Left hindlimb (tissue), 1 donor: Measurements from ENCODE around the gene FSIP1.
"Not testable (repeated sequence)": the region's sequence is repeated elsewhere in the genome, so short reads cannot be mapped to it uniquely, and the experiment has no call there.

Experiments used
- DNase-seq: peaks from one replicate; pipeline ENCODE4 v3.0.0-alpha.2; 2018

FSIP1 gene

DNA sequence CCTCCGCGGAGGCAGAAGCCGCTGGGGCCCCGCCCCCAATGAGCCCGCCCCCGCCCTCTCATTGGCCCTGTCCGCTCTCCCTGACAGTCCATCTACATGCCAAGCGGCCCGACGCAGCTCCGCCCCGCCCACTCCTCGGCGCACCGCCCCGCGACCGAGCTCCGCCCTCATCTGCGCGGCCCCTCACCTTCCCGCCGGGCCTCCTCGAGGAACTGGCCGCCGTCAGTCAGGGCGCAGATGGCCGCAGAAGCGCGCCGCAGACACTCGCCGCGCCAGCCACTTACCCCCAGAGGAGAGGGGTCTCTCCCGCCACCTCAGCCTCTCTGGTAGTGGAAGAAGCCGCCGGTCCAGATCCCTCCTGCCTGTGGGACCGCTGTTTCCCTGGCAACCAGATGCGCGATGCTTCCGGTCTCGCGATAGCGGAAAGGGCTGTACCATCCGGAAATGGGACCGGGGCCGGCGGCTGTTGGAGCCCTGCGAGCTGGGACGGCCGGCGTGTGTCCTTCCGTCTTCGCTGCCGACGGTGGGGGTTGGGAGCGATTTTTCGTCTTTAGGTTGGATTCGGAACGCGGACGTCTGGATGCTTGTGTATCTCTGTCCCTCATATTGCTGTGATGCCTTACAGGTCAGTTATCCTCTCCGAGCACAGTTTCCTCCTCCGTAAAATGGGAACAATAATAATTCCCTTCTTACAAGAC is at the start of gene FSIP1:
Gene FSIP1, minus strand, starts transcription at position 401 of the 698 bp plus-strand sequence. CDS start 6,317 bp downstream, outside the sequence.
- DNase-seq = peak; percentile 97

DNA sequence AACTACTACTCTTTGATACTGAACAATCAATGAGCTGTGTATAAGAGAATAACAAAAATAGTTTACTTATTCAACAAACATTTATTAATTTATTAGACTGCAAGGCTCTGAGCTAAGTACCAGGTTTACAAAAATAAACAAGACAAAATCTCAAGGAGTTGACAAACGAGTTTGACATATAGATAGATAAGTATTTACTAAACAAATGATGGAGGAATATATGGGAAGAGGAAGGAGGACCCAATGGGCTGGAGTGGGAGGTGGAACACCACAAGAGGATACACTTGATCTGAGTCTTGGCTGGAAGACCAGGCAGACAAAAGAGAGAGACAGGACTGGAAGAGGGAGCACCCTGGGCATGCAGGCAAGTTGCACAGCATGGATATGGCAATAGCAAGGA is 47.5 kb upstream of the FSIP1 start:
- no peak for DNase-seq

DNA sequence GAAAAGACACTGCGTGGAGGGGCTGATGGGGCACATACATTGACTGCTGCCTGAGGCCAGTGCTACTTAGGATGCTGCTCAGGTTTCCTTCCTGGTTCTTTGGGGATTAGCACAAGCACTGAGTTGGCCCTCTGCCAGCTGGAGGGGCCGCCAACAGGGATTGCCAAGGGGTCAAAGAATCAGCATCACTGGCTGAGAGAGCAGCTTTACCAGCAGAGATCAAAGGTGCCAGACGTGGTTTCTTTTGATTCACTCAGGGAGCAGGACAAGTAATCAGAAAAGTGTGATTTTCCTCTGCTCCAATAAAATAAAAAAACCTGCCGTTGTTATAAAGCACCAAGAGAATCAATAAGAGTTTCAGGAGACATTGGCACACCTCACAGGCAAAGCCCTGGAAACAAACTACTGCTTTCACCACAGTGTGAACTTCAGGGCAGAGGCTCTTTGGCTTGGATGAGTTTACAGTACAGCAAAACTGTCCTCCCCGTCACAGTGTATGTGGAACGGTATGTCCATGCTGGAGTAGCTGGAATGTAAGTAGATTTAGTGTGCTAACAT is 45.8 kb upstream of the FSIP1 start:
- peak; percentile 40 for DNase-seq

DNA sequence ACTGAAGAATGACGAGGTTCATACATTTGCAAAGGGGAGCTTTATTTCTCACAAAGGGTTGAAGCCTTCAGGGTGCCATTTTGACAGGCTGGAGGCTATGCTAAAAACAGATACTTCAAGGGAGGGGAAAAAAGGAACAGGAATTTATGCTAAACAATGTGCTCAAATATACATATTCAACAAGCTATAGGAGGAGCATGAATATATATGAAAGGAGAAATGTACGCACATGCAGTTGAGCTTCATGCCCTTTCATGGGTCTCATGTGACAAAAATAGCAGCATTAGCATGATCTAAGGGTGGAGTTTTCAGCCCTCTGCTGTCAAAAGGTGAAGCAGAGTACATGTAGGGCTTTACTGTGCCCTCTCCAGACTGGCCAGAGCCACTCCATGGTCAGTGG is 44.3 kb upstream of the FSIP1 start:
- no peak for DNase-seq

DNA sequence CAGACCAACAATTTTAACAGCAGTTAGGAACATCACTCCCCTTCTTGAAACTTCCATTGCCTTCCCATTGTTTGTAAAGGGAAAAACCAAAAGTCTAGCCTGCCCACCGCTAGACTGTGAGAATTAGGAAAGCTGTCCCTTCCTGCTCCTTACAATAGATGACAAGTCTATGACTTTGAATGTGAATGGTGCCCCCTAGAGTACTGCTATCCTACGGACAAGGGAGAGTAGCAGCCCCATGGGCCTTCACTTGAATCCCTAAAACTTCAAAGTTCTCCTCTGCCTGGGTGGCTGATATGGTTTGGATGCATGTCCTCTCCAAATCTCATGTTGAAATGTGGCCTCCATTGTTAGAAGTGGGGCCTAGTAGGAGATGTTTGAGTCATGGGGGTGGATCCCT is 41.0 kb upstream of the FSIP1 start:
- no peak for DNase-seq

DNA sequence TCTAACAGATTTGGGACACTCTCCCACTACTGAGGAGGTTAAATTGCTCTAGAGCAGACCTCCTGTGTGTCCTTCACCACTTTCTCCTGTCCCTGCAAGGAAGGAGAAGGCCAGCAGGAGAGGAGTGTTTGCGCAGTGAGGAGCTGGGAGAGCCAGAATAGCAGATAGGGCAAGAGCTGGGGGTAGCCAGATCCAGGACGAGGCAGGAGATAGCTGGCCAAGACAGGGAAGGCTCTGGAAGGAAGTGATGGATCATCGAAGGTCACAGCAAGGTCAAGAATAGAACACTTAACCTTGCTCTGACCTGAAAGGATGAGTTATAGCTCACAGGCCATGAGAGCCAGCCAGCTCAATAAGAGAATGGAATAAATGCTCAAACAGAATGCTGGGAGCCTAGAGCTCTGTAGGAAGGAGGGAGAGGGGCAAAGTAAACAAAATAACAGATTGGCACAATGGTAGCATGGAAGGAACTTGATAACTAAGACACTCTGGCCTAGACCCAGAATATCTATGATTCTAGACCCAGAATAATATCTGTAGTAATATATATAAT is 37.5 kb upstream of the FSIP1 start:
- no peak for DNase-seq

DNA sequence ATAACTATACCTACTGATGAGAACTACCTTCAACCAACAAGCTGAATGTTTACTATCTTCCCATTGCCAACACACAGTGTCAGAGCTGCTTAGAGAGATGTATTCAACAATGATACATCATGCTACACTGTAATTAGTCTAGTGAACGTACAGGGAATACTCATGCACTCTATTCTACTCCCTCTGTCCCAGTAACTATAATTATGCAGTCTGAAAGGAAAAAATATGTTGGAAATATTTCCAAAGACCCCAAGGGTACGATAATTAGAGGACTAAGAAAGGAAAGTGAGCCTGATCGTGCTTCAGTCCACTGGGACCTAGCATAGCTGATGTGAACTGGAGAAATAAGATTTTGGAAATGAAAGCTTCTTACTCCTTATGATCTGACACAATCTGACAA is 36.9 kb upstream of the FSIP1 start:
- no peak for DNase-seq

DNA sequence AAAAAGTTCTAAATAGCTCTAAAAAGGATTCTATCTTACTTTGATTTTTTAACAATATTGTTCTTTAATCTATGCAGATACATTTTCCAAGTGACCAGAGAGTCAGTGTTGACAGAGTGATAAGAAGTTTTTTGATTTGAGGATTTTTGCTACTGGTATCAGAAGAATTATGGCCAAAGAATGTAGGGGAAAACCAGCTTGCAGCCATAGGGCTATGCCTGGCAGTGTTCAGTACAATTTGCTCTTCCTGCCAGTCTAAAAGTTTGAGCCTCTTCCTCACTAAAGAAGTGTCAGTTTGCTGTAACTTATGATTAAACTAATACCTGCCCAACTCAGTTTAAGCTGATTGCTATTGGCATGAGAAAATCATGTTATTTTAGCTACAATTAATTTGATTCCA is 35.3 kb upstream of the FSIP1 start:
- DNase-seq = no peak

DNA sequence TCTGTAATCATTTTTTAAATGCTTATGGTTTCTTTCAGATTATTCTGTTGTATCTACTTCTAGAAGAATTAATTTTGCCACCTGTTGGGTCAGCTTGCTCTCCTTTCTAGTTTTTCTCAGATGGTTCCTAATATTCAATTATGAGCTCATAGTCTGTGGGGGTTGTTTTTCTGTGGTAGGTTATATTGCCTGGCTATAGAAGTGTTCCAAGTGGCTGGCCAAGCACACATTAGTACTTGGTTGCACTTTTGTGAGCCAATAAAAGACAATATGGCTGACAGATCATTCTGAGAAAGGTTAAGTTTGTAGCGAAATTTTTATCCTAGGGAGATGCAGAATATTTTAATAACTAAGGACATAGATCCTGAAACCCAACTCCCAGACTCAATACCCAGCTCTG is 31.8 kb upstream of the FSIP1 start:
- DNase-seq = no peak

DNA sequence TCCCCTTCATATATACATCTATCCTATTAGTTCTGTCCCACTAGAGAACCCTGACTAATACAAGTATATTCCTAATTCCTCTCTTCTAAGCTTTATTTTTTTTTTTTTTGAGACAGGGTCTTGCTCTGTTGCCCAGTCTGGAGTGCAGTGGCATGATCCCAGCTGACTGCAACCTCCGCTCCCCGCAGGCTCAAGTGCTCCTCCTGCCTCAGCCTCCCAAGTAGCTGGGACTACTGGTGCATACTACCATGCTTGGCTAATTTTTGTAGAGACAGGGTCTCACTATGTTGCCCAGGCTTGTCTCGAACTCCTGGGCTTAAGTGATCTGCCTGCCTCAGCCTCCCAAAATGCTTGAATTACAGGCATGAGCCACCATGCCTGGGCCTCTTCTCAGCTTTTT is 30.0 kb upstream of the FSIP1 start:
- not testable (repeated sequence) for DNase-seq

DNA sequence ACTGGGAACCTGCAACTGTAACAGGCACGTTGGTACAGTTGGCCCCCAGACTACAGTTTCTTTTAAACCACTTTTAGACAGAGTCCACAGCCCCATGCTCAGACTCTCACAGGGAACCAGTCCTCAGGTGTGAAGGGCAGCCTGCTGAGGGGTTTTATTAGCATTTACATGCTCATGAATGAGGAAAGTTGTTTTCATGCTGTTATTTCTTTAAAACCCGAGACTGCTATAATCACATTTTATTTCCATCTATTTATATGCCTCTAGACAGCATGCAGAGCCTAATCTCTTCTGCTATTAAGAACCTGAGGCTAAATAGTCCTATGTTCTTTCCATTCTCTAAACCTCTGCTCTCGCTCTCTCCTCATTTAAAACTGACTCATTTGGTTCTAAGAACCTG is 26.3 kb upstream of the FSIP1 start:
- no peak for DNase-seq

DNA sequence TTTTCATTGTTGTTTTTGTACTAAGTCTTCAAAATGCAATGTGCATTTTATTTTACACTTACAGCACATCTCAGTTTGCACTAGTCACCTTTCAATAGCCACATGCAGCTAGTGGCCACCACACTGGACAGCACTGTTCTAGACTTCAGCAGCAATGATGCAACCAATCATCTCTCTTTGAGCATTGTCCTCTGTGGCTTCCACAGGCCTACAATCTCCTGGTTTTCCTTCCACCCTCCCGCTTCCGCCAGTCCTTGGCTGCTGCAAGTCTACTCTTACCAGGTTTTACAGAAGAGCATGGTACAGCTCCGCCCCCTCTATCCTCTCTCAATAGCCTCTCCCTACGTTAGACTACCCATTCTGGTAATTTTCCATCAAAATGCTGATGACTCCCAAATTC is 25.1 kb upstream of the FSIP1 start:
- DNase-seq = no peak

DNA sequence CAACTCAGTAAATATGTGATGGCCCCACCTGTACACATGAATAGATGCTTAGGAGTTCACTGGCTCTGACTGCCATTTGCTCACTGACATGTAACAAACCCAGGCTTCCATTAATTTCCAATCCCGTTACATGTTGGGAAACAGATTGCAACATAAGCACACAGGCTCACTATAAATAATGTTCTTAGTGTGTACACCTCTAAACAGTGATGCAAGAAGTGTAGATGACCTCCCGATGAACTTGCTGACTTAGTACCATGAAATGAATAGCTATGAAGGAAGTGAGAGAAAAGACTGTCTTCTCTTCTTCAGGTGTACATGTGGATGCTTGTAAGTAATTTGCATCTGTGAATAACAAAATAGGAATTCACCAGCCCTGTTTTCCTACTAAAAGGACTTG is 21.4 kb upstream of the FSIP1 start:
- no peak for DNase-seq

DNA sequence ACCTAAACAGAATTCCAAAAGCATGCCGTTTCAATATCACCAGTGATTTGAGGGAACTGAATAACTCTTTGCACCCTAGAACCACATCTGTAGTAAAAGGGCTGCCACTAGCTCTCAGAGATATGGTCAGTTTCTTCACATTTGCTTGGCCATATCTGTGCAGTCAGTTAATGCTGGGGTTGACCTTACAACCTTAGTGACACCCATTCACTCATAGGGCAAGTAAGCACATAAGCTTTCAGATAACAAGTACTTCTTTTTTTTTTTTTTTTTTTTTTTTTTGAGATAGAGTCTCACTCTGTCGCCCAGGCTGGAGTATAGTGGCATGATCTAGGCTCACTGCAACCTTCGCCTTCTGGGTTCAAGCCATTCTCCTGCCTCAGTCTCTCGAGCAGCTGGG is 20.4 kb upstream of the FSIP1 start:
- no peak for DNase-seq

DNA sequence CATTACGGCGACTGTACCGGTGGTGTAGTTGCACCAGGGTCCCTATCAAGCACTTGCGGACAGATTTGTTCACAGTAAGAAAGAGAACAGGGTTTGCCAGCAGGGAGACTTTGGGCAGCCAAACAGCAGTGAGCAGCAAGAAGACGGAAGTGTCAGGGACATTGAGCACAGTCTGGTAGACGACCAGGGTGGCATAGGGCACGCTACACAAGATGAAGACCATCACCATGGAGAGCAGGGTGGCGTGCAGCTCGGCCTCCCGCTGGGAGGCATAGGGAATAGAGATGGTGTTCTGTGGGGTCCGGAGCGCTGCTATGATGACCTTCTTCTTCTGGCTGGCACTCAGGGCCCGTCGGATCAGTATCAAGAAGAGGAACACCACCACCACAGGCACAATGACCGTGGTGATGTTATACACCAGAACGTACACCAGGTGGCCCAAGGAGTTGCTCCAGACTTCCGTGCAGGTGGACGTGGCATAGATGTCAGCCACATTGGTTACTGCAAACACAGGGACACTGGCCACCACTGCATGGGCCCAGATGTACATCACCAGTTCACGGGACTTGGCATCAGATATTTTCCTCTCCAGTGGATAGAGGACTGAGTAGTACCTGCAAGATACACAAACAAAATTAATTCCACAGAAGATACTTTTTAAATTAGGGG is 19.1 kb upstream of the FSIP1 start:
- no peak for DNase-seq

DNA sequence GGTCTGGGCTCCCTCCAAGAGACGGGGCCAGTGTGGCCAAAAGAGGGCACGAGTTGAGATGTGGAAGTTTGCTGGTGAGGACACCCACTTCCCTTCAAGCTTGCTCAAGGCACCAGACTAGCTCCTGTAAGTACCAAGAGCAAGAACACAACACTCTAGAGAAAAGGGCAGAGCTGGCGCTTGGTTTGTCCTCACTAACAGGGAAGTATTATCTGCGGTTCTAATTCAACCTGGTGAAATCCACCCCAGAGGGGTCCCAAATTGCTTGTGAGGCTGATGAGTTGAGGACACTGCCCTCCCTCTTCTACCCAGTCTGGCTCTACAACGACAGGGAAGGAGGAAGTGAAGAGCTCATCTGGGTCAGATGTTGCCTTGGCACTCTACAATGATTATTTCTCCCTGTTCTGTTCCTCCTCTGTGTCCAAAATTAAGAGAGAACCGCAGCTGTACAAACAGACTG is 16.9 kb upstream of the FSIP1 start:
- DNase-seq = no peak

DNA sequence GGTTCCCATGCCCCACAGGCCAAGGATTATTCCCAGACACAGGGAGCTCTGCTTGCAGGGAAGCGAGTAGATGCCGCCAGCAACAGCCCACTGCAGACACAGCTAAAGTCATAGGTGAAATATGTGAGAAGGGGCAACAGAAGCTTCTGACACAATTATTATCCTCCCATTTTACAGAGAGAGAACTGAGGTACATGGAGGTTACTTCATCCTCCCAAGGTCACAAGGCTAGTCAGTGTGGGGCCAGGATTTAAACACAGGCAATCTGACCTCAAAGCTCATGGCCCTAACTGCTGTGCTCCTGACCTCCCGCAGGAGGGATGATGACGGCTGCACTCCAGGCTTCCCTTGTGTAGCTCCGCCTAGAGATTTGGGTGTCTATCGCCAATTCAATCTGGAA is 15.7 kb upstream of the FSIP1 start:
- DNase-seq = no peak

DNA sequence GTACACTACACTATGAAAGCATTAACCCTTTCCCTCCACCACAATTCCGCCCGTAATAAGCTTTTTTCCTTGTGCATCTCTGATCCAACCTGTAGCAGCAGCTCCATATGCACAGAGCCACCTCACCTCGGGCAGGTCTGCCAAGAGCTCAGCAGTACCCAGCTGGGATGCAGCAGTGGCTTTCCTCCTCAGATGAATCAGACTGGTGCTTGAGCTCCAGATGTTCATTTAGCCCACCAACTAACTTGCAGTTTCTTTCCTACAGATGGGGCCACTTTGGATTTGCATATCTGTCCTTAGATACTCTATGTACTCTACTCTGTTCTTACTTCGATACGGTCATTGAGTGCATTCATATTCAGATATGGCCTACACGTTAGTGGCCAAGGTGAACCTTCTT is 14.8 kb upstream of the FSIP1 start:
- DNase-seq = no peak

DNA sequence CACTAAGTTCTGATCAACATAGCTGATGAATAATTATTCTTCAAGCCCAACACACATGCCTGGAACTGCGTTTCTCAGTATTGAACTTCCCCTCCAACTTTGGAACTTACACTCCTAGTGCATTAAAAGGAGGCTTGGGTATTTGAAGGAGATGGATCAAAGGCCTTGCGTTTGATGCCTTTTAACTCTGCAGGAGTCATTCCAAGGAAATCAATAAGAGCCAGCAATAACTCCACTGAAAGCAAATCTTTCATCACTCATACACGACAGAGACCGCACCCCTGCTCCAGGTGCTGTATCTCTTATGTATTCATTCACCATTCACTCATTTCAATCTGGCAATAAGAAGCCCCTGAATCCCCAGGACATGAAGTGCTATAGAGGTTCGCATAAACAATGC is 14.0 kb upstream of the FSIP1 start:
- DNase-seq = no peak

DNA sequence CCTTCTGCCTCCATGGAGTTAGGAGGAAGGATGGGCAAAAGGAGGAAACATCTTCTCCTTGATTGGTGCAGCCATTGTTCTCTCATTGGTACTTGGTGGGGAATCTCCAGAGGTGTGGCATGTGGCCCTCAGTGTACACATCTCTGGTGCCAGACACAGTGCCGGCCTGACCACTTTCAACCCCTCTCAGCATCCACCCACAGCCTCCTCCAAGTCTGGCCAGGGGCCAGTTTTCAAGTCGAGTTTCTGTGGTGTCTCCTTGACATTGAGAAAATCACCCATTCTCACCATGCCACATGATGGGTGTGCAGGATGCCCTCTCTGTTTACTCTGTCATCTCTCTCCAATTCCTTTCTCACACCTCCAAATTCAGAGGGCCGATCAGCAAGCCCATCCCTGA is 12.8 kb upstream of the FSIP1 start:
- DNase-seq = no peak

DNA sequence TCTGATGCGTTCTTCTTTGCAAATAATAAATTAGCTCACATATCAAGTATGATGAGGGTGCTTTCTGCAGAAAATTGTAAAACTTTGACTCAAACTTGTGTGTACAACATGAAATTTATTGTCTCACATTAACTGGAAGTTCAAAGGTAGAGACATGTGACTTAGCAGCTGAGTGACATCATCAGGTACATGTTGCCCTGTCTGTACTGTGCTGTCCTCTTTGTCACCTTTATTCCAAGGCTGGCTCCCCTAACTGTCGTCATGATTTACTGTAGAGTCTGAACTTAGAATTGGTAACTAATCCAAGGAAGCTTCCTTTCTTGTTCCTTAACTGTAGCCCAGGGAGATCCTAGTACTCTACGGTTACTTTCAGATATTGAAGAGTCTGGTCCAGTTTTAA is 12.3 kb upstream of the FSIP1 start:
- DNase-seq = no peak

DNA sequence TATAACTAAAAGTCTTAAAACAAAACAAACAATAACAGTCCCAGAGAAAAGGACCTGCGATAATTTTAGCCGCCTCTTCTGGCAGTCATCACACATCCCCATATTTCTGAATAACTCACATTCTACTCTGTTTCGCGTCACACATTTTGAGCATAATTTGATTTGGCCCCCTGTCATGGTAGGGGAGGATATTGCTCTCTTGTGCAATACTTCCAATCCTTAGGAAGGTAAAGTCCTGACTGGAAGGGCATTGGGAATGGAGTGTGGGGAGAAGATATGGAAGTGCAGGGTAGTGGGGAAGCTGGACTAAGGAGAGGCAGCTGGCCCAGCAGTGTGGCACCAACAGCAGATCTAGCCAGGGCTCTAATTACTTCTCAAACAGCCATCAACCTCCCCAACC is 11.3 kb upstream of the FSIP1 start:
- no peak for DNase-seq

DNA sequence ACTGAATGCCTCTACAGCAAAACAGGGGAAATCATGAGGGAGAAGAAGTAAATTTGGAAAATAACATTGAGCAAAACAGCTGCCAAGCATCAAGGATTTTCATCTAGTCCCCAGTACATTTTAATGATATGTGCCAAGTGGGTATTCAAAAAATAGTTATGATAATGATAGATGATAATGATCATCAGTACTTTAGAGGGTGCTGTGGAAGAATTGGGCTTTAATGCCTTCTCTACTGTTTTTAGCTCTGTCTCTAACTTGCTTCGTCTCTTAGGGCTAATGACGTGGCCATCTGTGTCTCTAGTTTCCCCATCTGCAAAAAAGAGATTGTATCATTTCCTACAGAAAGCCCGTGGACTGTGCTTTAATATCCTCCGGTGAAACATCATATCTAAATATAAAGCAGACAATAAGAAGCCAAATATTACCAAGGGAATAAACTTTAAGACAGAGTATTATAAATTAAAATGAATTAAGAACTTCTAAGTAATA is 10.2 kb upstream of the FSIP1 start:
- no peak for DNase-seq
